Rectal smooth muscle tissue (tissue), 1 donor: ENCODE measurements around the gene ERRFI1.
A peak's percentile ranks its signal among the peaks of the same experiment; 100 is the strongest.
"Not testable (repeated sequence)": the region's sequence is repeated elsewhere in the genome, so short reads cannot be mapped to it uniquely, and the experiment has no call there.

Experiments
- H3K27ac ChIP-seq: one replicate; pipeline ENCODE4 v1.7.0; 2013; ENCODE audit warnings: low read depth, low read length, inconsistent platforms
- H3K27me3 ChIP-seq: one replicate; pipeline ENCODE4 v1.7.0; 2013; ENCODE audit warnings: low read length; ENCODE audit not compliant: control insufficient read depth, insufficient read depth
- H3K36me3 ChIP-seq: one replicate; pipeline ENCODE4 v1.7.0; 2013; ENCODE audit warnings: low read length; ENCODE audit not compliant: control insufficient read depth, insufficient read depth
- H3K4me1 ChIP-seq: one replicate; pipeline ENCODE4 v1.7.0; 2013; ENCODE audit warnings: low read length; ENCODE audit not compliant: control insufficient read depth, insufficient read depth
- H3K4me3 ChIP-seq: one replicate; pipeline ENCODE4 v1.7.0; 2013; ENCODE audit warnings: low read length
- H3K9ac ChIP-seq: one replicate; pipeline ENCODE4 v1.7.0; 2013; ENCODE audit warnings: low read length

ERRFI1 gene, protein sequence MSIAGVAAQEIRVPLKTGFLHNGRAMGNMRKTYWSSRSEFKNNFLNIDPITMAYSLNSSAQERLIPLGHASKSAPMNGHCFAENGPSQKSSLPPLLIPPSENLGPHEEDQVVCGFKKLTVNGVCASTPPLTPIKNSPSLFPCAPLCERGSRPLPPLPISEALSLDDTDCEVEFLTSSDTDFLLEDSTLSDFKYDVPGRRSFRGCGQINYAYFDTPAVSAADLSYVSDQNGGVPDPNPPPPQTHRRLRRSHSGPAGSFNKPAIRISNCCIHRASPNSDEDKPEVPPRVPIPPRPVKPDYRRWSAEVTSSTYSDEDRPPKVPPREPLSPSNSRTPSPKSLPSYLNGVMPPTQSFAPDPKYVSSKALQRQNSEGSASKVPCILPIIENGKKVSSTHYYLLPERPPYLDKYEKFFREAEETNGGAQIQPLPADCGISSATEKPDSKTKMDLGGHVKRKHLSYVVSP

GRCh38 chr1:8026153-8026975 lies at the start of gene ERRFI1:
Gene ERRFI1, minus strand, starts transcription at chr1:8026309. Its CDS starts 10,690 bp downstream, at chr1:8015619.
- Histone ChIP-seq H3K36me3 (no peaks in the 10 kb centered on the region), H3K27me3 (no peaks in the 10 kb centered on the region), H3K27ac (peak within 1 kb of the TSS; percentile 85), H3K9ac (peak within 1 kb of the TSS; percentile 35), H3K4me3 (peak within 1 kb of the TSS; percentile 75), H3K4me1 (peaks cover 9% of the 10 kb centered on the region)

DNA sequence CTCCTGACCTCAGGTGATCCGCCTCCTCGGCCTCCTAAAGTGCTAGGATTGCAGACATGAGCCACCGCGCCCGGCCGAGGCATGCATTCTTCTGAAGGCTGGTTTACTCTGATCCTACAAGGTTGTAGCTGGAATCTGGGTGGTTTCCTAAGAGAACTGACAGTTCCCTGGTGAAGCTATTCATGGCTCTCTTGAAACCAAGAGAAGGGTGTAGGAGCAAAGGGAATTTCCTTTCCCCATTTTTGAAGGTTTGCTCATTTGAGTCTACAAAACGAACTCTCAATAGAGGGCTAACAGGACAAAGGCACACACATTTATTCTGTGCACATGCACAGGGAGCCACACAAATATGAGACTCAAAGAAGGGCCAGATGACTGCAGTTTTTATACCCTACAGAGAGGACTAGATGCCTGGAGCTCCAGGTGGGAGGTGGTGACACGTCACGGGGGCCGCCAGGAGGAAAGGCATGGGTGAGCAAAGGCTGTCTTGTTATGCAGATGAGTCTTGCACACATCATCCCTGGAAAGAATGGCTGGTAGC lies 49.5 kb upstream of the ERRFI1 start:
- no peaks in the 10 kb centered on the region for H3K27me3 ChIP-seq
- peaks cover 9% of the 10 kb centered on the region for H3K4me1 ChIP-seq
- H3K27ac ChIP-seq, result no peak overlapping the region
- no peaks in the 10 kb centered on the region for H3K36me3 ChIP-seq
- no peak overlapping the region for H3K9ac ChIP-seq
- H3K4me3 ChIP-seq, result no peak overlapping the region

DNA sequence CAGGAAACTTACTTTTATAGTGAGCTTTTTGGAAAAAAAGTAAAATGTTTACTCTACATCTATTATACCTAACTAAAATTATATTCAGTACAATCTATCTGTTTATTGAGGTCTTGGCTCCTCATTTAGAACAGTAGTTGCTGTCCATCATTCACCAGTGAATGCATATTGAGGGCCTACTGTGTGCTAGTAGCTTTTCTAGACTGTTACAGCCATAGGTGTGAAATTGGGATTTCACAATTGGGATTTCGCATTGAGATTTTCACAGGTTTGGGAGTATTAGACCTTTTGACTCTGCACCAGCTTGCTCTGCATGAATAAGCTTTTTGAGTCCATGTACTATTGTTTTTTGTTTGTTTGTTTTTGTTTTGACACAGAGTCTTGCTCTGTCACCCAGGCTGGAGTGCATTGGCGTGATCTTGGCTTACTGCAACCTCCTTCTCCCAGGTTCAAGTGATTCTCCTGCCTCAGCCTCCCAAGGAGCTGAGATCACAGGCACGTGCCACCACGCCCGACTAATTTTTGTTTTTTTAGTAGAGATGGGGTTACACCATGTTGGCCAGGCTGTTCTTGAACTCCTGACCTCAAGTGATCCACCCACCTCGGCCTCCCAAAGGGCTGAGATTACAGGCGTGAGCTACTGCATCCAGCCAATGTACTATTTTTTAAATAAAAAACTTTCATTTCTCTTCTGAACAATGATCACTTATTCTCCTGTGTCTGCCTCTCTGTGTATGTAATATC lies 47.2 kb upstream of the ERRFI1 start:
- peaks cover 5% of the 10 kb centered on the region for H3K4me1 ChIP-seq
- H3K27me3 ChIP-seq, result no peaks in the 10 kb centered on the region
- no peaks in the 10 kb centered on the region for H3K36me3 ChIP-seq
- no peak overlapping the region for H3K27ac ChIP-seq
- H3K9ac ChIP-seq, result no peak overlapping the region
- H3K4me3 ChIP-seq, result no peak overlapping the region

DNA sequence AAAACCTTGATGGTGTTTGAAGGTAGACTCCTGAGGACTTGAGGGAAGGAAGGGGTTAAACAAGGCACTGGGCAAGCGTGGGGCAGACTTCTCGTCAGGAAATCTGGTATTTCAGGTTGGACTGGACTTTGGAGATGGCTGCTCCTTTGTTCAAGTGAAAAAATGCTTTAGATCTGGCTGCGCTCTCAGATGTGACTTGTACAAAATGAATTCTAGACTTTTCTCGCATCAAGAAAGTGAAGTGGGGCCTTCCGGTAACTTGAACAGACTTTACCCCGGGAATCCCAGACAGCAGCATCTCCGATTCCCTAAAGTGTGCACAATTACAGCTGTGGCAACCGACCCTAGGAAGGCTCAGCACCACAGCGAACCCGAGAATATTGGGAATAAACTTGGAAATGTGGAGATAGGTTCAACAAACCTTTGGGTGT lies 44.3 kb upstream of the ERRFI1 start:
- Histone ChIP-seq H3K4me1 (no peaks in the 10 kb centered on the region), H3K27me3 (no peaks in the 10 kb centered on the region), H3K27ac (no peak overlapping the region), H3K4me3 (no peak overlapping the region), H3K36me3 (no peaks in the 10 kb centered on the region), H3K9ac (no peak overlapping the region)

DNA sequence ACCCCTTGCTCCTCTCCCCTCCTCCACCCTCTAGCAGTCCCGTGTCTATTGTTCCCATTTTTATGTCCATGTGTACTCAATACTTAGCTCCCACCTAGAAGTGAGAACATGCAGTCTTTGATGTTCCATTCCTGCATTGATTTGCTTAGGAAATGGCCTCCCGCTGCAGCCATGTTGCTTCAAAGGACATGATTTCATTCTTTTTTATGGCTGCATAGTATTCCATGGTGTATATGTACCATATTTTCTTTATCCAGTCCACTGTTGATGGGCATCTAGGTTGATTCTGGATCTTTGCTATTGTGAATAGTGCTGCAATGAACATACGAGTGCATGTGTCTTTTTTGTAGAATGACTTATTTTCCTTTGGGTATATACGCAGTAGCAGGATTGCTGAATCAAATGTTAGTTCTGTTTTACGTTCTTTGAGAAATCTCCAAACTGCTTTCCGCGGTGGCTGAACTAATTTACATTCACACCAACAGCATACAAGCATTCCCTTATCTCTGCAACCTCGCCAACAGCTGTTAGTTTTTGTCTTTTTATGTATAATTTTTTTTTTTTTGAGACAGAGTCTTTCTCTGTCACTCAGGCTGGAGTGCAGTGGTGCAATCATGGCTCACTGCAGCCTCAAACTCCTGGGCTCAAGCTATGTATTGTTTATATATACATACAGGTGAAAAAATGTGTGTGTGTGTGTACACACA lies 43.7 kb upstream of the ERRFI1 start:
- not testable (repeated sequence) for H3K9ac ChIP-seq, H3K27ac ChIP-seq, H3K27me3 ChIP-seq, H3K4me1 ChIP-seq, H3K36me3 ChIP-seq, H3K4me3 ChIP-seq

DNA sequence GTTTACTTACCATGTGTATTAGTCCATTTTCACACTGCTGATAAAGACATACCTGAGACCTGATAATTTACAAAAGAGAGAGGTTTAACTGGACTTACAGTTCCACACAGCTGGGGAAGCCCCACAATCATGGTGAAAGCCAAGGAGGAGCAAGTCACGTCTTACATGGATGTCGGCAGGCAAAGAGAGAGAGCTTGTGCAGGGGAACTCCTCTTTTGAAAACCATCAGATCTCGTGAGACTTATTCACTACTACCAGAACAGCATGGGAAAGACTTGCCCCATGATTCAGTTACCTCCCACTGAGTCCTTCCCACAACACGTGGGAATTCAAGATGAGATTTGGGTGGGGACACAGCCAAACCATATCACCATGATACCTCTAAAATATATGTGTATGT lies 39.3 kb upstream of the ERRFI1 start:
- Histone ChIP-seq H3K27ac (no peak overlapping the region), H3K36me3 (no peaks in the 10 kb centered on the region), H3K9ac (no peak overlapping the region), H3K4me3 (no peak overlapping the region), H3K27me3 (no peaks in the 10 kb centered on the region), H3K4me1 (peaks cover 11% of the 10 kb centered on the region)

DNA sequence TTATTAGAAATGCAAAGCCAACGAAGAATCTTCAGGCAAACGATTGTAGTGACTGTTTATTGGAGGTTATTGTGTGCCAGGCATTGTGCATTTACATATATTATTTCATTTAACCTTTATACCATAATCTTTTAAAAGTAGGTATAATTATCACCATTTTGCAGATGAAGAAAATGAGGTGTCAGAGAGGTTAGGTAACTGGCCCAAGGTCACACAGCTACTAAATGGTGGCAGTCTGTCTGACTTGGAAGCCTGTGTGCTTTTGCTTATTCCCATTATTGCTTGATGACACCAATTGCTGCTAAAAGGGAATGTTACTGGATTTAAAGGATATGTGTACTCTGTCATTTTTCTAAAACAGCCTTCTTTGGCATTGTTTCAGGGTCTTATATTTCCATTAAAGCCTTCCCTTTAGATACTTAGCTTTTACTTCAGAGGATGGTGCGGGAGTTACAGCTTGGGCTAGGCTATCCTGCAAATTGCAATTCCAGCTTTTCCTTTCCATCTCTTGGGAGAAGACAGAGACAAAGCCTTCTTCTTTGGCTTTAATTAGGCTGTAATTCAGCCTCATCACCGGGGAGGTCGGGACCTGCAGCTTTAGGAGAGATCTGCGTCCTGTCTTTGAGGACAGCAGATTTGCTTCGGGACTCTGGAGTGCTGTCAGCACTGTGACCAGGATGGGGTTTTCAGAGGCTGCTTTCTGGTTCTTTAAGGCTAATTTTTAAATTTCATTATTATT lies 37.4 kb upstream of the ERRFI1 start:
- H3K27me3 ChIP-seq, result no peaks in the 10 kb centered on the region
- H3K9ac ChIP-seq, result no peak overlapping the region
- no peak overlapping the region for H3K4me3 ChIP-seq
- no peaks in the 10 kb centered on the region for H3K36me3 ChIP-seq
- H3K4me1 ChIP-seq, result peaks cover 11% of the 10 kb centered on the region
- peak overlapping the region; percentile 27 for H3K27ac ChIP-seq

GRCh38 chr1:8062861-8063260 lies 36.8 kb upstream of the ERRFI1 start:
- no peak overlapping the region for H3K27ac ChIP-seq

GRCh38 chr1:8061673-8062386 lies 35.7 kb upstream of the ERRFI1 start:
- Histone ChIP-seq H3K9ac (no peak overlapping the region), H3K36me3 (no peaks in the 10 kb centered on the region), H3K27ac (peak overlapping the region; percentile 16), H3K4me3 (no peak overlapping the region), H3K4me1 (peaks cover 11% of the 10 kb centered on the region), H3K27me3 (no peaks in the 10 kb centered on the region)

More at GRCh38 chr1:8062861-8063260, 36.8 kb upstream of the ERRFI1 start:
- no peaks in the 10 kb centered on the region for H3K36me3 ChIP-seq
- H3K27me3 ChIP-seq, result no peaks in the 10 kb centered on the region
- H3K4me1 ChIP-seq, result peaks cover 11% of the 10 kb centered on the region
- no peak overlapping the region for H3K4me3 ChIP-seq
- no peak overlapping the region for H3K9ac ChIP-seq

DNA sequence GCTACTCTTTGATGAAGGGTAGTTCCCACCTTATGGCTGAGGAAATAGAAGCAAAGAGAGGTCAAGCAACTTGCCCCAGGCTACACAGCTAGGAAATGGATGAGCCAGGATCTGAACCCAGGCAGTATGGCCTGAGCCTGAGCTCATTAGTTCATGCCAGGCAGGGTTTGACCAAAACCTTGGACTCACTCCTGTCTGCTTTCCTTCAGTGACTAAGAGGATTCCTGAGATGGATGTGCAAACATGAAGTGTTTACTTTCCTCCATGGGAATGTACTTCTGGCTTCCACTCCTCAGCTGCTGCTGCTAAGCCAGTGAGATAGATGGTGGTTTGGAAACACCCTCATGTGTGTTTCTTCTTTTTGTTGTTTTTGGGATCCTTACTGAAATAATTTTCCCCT lies 35.1 kb upstream of the ERRFI1 start:
- H3K4me3 ChIP-seq, result no peak overlapping the region
- no peaks in the 10 kb centered on the region for H3K27me3 ChIP-seq
- no peaks in the 10 kb centered on the region for H3K36me3 ChIP-seq
- peaks cover 11% of the 10 kb centered on the region for H3K4me1 ChIP-seq
- H3K9ac ChIP-seq, result no peak overlapping the region
- H3K27ac ChIP-seq, result peak overlapping the region; percentile 65
